Measurements from ENCODE around the gene GFRA4.

Gene GFRA4

GRCh38 chr20:3648951-3649350 is 14.2 kb downstream of the GFRA4 start:
- DNase-seq, result no peak
- Mint-ChIP-seq H3K36me3 (ENCODE audit: low read depth) (peaks cover 16% of the 10 kb centered on the region), H3K4me1 (peaks cover 68% of the 10 kb centered on the region), H3K27ac (no peak overlapping the region), H3K4me3 (no peak overlapping the region), H3K9me3 (no peaks in the 10 kb centered on the region), H3K27me3 (ENCODE audit: low read depth, poor library complexity) (no peaks in the 10 kb centered on the region)
- TF ChIP-seq, protein P1, sequence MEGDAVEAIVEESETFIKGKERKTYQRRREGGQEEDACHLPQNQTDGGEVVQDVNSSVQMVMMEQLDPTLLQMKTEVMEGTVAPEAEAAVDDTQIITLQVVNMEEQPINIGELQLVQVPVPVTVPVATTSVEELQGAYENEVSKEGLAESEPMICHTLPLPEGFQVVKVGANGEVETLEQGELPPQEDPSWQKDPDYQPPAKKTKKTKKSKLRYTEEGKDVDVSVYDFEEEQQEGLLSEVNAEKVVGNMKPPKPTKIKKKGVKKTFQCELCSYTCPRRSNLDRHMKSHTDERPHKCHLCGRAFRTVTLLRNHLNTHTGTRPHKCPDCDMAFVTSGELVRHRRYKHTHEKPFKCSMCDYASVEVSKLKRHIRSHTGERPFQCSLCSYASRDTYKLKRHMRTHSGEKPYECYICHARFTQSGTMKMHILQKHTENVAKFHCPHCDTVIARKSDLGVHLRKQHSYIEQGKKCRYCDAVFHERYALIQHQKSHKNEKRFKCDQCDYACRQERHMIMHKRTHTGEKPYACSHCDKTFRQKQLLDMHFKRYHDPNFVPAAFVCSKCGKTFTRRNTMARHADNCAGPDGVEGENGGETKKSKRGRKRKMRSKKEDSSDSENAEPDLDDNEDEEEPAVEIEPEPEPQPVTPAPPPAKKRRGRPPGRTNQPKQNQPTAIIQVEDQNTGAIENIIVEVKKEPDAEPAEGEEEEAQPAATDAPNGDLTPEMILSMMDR (IDR thresholded peaks at IDR 0.05), result no peak

DNA sequence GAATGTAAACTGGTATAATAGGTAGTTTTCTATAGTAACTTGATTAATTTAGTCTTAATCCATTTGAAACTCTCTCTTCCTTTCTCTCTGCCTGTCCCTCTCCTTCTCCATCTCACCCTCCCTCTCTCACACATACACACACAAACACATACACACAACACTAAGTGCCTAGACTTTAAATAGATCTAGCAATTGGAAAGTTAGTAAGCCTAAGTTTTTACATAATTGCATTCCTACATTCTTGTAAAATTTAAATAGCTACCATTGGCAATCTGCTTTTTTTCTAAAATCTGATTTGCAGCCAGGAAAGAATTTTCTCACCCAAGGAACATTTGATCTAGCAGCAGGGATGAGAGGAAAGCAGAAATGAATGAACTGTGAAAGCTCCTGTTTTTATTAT is 15.7 kb downstream of the GFRA4 start:
- DNase-seq, result no peak
- Mint-ChIP-seq H3K27ac (no peak overlapping the region), H3K27me3 (ENCODE audit: low read depth, poor library complexity) (no peaks in the 10 kb centered on the region), H3K4me3 (no peak overlapping the region), H3K36me3 (ENCODE audit: low read depth) (peaks cover 16% of the 10 kb centered on the region), H3K9me3 (peaks cover 1% of the 10 kb centered on the region), H3K4me1 (peaks cover 56% of the 10 kb centered on the region)
- TF ChIP-seq, protein P1 (IDR thresholded peaks at IDR 0.05), result no peak

- Mint-ChIP-seq H3K4me1 (peaks cover 49% of the 10 kb centered on the region), H3K27ac (no peak overlapping the region), H3K4me3 (no peak overlapping the region), H3K27me3 (ENCODE audit: low read depth, poor library complexity) (no peaks in the 10 kb centered on the region), H3K36me3 (ENCODE audit: low read depth) (peaks cover 21% of the 10 kb centered on the region), H3K9me3 (peaks cover 9% of the 10 kb centered on the region)
- TF ChIP-seq, protein P1 (IDR thresholded peaks at IDR 0.05), result no peak
- DNase-seq, result no peak
Observed at GRCh38 chr20:3646651-3647050, 16.5 kb downstream of the GFRA4 start.

- Mint-ChIP-seq H3K36me3 (ENCODE audit: low read depth) (peaks cover 27% of the 10 kb centered on the region), H3K27me3 (ENCODE audit: low read depth, poor library complexity) (no peaks in the 10 kb centered on the region), H3K9me3 (peaks cover 14% of the 10 kb centered on the region), H3K4me1 (peaks cover 43% of the 10 kb centered on the region), H3K27ac (no peak overlapping the region), H3K4me3 (no peak overlapping the region)
- DNase-seq, result no peak
- TF ChIP-seq, protein P1 (IDR thresholded peaks at IDR 0.05), result no peak
Observed at GRCh38 chr20:3646067-3646440, 17.1 kb downstream of the GFRA4 start.

DNA sequence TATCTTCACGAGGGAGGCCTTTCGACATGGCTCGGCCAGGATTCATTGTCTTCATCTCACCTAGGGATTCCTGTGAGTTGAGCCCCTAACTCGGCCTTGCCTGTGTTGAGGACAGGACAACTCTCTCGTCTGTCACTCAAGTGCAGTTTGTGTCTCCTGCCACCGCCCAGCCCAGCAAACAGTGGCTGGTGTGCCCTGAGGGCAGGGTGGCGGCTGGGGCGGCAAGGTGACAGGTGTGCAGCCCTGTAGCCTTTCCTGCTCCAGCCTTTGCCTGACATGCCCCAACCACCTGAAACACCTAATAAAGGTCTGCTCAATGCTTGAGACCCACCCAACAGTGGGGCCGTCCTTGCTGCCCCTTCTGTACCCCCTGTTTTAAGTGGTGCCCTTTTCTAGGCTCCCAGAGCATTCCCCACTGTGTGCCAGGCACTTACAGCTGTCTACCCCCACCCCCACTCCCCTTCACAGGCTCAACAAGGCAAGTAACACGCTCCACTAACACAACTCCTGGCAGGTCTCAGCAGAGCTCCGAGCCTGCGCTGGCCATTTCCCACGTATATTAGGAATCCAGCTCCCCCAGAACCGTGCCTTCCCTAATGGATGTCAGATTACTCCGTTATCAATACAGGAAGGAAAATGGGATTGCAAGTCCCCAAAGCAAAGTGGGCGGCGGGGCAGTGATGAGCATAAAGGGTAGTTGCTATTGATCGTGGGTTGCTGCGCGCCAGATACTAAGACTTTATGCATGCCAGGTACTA is 17.7 kb downstream of the GFRA4 start:
- TF ChIP-seq, protein P1 (IDR thresholded peaks at IDR 0.05), result no peak
- DNase-seq, result no peak
- no peaks in the 10 kb centered on the region for H3K27me3 Mint-ChIP-seq (ENCODE audit: low read depth, poor library complexity)
- no peak overlapping the region for H3K4me3 Mint-ChIP-seq
- H3K4me1 Mint-ChIP-seq, result peaks cover 38% of the 10 kb centered on the region
- peaks cover 19% of the 10 kb centered on the region for H3K9me3 Mint-ChIP-seq
- H3K27ac Mint-ChIP-seq, result no peak overlapping the region
- peaks cover 33% of the 10 kb centered on the region for H3K36me3 Mint-ChIP-seq (ENCODE audit: low read depth)

DNA sequence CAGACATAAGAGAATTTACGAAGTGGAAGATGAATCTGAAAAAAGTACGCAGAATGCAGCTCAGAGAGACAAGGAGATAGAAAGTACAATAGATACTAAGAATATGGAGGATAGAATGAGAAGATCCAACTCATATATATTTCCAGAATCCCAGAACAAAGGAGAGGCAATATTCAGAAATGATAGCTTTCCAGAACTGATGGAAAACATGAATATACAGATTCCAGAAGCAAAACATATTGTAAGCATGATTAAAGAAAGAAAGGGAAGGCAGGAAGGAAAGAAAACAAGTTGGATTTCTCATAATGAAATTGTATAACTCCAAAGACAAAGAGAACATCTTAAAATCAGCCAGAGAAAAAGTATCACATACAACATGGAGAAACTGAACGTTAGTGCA is 22.9 kb downstream of the GFRA4 start:
- TF ChIP-seq, protein P1 (IDR thresholded peaks at IDR 0.05), result no peak
- H3K4me3 Mint-ChIP-seq, result no peak overlapping the region
- peaks cover 52% of the 10 kb centered on the region for H3K36me3 Mint-ChIP-seq (ENCODE audit: low read depth)

More for the DNA sequence above, 22.9 kb downstream of the GFRA4 start:
- H3K27ac Mint-ChIP-seq, result no peak overlapping the region
- H3K9me3 Mint-ChIP-seq, result peaks cover 29% of the 10 kb centered on the region
- no peaks in the 10 kb centered on the region for H3K4me1 Mint-ChIP-seq
- no peak for DNase-seq
- H3K27me3 Mint-ChIP-seq (ENCODE audit: low read depth, poor library complexity), result no peaks in the 10 kb centered on the region
